ENCODE results near the gene MRPL27.
"Not testable (repeated sequence)": the region's sequence is repeated elsewhere in the genome, so short reads cannot be mapped to it uniquely, and the experiment has no call there.

The MRPL27 gene

DNA sequence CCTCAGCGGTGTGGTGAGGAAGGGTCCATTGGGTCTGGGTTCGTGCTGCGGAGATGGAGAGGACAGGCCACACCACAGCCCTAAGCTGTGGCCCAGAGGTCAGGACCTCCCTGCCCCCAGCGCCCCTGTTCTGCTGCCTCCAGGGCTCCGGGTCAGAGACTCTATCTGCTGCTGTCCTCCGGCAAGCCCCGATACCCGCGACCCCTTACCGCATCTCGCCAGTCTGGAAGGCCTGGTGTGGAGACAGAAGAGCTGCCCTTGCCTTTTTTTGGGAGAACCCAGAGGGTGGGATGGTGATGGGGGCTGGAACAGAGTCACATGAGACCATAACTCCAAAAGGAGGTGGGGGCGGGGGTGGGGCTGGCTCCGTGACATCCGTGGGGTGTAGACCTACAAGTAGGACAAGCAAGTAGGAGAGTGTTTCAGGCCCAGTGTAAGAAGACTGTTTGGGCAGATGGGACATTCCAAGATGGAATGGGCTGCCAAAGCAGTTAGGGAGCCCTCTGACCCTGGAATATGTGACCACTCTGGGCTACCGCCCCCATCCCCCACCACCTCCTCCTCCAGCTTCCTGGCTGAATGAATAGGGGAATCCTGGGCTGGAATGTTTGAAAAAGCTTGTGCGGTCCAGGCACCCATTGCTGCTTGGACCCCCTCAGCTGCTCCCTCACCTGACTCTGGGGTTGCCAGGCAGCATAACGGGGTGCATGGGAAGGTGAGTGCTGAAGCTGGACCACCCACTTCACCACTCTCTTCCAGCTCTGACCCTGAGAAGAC is 25.7 kb downstream of the MRPL27 start:
- DNase-seq = no peak

DNA sequence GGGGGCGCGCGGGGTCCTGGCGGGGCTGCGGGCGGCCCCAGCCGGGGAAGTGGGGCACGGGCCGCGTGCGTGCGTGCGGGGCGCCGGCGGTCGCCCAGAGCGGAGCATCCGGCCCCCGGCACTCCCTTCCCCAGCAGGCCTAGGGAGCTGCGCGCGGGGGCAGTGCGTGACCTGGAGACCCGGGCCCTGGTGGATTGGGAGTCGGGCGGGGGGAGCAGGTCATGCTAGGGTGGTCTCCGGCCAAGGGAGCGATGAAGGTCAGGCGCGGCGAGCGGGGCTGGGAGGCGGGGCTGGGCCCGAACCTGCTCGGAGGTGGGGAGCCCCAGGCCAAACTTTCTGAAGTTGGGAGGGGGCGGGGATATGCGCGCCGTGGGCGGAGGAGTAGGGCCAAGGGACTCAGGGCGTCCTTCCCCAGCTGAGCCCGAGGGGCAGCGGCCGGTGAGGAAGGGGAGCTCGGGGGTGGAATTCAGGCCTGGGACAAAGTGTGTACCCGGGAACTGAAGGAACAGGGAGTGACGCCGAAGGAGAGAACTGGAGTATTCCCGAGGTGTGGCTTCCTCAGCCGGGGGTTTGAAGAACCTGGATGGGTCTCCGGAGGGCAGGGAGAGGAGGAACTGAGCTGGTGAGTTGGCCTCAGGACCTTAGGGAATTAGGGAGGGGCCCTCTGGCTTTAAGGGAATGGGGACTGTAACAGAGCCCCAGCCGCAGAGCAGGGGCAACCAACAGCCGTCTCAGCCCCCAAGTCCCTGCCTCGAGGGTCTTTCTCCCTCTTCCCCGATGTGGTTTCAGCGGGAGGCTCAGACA is 26.5 kb downstream of the MRPL27 start:
- peak in 8 of 58 donors; percentile 23 to 58 (median 43) for DNase-seq

DNA sequence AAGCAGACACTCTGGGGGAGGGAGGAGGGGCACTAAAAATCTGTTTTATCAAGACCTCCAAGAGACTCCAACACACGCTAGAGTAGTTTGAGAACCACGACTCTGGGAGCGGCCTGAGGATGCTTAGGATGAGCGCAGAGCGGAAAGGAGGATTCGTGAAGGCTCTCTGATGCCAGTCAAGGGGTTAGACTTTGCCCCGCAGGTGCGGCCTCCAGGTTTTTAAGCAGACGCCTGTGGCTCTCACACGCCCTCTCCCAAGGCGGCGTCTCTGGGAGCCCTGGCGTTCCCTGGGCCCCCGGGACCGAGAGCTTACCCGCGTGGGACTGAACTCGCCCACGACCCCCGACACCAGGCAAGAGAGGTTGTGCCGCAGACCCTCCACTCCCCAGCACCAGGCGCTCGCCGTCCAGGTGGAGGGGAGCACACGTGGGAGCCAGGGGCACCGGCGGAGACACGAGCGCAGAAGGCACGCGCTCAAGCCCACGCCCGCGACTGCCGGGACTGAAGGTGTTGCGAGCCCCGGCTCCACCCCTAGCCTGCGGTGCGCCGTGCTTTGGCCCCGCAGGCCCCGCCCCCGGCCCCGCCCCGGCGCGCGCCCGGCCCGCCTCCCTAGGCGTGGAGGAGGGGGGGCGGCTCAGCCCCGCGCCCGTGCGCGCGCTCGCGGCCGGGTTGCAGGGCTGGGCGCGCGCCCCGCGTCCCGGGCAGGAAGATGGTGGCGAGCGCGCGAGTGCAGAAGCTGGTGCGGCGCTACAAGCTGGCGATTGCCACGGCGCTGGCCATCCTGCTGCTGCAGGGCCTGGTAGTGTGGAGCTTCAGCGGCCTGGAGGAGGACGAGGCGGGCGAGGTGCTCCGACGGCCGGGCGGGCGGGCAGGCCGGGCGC is 27.3 kb downstream of the MRPL27 start, which contains the start of gene XYLT2:
TSS of gene XYLT2 (plus strand) at position 695 of the 881 bp plus-strand sequence. CDS start at position 710, 15 bp downstream.
- peak in 53 of 58 donors; percentile 30 to 85 (median 66) for DNase-seq

DNA sequence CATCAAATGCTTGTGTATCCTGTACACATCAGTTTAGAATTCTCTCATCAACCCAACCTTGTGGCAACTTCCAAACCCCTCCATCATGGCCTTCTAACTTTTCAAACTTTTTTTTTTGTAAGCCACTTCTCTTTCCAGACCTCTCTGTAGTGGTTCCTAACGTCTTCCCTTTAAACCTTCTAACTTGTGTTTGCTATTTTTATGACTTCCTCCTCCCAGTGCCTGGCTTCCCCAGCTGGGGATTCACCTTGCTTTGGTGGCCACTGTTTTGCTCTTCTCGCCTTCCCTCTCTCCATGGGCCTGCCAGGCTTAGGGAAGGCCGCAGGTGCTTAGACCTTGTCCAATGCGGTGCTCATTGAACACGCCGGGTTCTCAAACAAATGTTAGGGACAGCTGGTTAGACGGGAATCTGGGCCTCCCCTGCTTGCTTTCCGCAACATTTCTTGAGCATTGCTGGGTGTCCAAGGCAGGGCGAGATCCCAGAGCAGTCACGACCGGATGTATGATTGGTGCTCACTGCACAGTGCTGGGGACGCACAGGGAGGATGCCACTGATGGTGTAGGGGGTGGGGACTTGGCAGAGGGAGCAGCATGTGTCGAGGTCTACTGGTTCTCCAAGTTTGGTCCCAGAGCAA is 28.1 kb downstream of the MRPL27 start:
- no peak for DNase-seq

DNA sequence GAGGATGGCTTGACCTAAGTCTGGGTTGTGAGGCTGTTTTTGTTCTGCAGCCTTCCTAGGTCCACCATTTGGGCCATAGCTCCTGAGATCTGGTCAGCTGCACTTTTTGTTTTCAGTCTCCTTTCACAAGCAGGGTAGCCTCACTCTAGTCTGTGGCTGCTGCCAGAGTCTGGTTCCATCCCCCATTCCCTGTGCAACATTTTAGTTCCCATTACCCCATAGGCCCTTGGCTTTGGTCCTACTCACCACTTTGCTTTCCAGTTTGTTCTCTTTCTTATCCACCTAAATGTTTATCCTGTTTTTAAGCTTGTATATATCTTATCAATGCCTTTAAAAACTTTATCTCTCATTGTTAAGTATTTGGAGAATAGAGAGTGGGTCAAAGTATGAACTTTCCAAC is 33.6 kb downstream of the MRPL27 start:
- no peak for DNase-seq

DNA sequence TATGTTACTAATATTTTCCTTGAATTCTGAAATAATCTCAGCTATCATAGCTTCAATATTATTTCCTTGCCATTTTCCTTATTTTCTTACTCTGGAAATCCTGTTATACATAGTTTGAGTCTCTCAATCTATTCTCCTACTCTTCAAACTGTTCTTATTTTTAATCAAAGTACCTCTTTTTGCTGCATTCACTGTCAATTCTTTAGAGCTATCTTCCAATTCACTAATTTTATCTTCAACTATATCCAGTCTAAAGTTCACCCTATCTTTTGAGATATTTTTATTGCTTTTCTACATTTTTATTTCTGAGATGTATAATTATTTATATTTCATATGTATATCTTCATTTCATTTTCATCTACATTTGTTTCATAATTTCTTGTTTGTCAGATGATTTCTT is 34.3 kb downstream of the MRPL27 start:
- no peak for DNase-seq

DNA sequence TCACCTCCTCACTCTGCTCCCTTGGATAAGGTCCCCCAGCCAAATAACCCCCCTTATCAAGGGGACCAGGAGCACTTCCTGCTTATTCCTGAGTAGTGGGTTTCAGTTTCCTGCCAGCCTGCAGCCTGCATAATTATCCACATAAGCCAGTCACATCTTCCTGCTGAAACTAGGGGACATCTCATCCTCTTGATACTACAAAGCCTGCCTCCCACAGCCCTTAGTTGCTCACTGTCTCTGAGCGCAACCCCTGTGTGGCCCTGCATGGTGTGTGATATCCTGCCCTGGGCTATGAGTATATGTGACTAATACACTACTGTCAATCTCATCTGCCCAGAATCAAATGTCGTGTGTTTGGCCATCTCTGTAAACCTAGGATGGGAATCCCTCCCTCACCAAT is 35.0 kb downstream of the MRPL27 start:
- no peak for DNase-seq

DNA sequence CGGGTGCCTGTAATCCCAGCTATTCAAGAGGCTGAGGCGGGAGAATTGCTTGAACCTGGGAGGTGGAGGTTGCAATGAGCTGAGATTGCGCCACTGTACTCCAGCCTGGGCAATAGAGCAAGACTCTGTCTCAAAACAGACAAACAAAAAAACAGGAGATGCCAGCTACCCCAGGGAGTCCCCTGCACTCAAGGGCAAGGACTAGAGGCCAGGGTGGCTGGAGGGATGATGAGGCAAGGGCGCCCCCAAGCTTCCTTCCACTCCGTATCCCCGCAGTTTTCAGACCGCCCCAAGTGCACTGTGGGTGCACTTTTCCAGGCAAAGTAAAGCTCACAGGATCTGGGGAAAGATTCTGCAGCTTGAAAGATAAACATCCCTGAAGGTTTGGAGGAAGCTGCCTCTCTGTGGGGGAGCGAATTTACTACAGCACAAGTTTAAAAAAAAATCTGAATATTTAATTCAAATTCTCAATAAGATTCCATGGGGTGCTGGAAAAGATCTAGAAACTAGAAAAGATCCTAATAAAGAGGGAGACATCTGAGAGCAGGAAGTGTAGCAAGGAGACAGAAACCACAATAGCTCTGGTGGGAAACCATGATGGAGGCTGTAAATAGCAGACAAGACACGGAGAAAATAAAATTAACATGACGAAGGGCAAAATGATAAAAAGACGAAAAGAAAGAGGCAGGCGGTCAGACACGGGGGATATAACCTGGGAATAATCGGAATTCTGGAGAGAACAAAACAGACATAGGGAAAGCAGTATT is 39.5 kb downstream of the MRPL27 start:
- not testable (repeated sequence) for DNase-seq

DNA sequence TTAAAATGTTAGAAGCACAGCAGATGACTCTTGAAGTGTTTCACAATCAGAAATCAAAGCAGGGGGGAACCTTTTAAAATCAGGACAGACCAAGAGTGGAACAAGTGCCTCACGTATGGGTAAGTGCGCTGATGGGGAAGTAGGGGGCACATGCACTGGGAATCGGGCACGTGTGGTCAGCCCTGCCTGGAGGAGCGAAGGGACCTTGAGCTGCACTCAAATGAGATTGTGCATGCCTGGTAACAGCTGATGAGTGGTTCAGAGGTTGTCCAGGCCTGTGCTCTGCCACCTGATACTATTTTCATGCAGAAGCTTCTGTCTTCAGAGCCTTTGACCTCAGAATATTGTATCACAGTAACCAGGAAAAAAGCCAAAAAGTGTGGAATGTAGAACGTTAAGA is 40.8 kb downstream of the MRPL27 start:
- DNase-seq = no peak

DNA sequence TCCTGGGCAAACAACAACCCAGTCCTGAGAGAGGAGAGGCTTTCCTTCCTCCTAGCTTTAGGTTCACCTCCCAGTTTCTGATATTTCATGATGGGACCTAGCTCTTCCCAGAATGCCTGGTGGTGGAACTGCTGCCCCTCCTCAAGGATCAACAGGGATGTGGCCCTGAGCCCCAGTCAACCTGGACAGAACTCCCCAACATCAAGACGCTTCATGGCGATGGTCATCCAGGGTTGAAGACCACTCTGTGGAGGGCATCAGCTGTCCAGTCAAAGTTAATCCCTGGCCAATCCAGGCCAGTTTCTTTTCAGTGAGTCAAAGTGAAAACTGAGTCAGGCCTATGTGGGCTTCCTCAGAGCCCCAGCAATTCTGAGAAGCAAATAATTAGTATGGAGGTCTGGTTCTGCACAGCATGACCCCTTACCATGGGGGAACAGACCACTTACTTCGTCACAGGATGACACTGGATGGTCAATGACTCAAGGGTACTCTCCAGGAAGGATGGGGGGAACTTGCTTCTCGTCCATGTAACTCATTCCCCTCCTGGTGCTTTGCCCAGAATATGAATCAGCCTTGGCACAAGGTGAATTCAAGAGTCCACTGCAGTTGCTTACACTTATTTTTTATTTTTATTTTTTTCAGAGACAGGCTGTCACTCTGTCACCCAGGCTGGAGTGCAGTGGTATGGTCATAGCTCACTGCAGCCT is 41.7 kb downstream of the MRPL27 start:
- no peak for DNase-seq

DNA sequence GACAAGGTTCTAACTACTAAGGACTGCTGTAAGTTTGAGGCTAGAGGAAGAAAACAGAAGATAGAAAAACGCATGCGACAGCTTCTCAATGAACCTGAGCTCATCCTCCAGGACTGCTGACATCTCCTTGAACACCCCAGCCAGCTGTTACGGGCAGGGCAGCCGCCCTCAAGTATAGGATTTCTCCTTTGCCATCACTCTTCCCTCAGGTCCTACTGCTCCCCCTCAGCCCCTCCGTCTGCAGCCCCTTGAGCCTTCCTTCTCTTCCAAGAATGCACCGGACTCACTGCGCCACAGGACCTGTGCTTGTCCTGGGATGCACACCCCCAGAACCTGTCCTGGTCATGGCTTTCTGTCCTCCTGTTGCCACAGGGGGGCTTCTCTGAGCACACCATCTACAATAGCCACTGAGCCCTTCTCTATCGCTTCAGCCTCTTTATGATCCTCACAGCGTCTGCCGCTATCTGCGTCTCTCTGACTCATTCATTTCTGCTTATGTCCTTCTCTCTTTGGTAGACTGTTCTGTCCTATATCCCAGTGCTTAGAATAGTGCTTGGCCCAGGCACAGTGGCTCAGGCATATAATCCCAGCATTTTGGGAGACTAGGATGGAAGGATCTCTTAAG is 42.7 kb downstream of the MRPL27 start:
- DNase-seq = no peak

DNA sequence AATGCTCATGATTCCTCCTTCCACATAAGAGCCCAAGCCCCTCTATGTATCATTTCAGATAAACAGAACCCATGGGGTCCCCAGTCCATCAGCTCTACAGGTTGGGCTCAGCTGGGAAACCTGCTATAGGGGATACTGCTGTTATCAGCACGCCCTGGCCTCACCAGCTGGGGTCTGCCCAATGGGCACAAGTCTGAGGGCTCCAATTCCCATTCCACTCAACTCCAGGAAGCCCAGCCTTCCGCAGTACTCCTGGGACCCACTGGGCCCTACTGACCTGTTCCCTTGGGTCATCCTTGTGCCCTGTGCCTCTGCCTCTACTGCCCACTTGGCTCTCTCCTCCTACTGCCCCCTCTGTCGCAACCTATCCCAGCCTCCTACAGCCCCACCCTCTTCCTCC is 43.3 kb downstream of the MRPL27 start:
- DNase-seq = no peak

DNA sequence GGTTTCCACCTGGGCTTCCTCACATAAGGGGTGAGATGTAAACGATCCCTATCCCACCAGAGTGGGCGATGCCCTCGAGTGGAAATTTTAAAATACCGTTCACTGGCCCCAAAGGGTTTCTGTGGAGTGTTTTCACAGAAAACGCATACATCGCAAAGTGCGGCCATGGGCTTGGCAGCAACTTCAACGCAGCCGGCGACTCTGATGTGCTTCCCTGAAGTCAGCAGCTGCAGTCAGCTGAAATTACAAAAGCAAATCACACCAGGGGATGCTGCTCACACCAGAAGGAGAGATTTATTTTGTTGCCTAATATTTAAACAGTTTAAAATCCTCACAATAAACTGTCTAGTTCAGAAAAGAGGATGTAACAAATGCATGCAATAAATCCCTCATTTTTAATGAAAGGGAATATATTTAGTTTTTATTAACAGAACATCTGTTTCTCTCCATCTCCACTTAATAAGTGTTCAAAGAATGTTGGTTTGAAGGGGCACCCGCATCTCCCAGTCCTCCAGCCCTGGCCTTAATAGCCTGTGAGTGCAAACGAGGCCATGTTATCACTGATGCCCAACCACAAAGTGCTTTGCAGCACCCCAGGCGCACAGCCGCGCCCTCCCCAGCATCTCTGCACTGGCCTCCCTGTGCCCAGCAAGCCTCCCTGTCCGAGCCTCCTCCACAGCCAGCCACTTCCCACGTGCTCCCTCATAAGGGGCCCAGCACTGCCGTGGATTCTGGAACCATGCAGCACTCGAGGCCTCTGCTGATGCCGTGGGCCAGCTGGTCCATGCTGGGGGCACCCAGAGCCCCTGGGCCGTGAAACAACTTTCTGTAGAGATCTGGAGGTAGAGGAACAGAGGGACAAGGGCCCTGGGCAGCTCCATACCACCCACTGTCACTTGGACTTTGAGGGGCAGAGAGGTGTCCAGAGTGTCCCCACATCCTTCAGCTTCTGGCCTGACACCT is 44.3 kb downstream of the MRPL27 start:
- no peak for DNase-seq

DNA sequence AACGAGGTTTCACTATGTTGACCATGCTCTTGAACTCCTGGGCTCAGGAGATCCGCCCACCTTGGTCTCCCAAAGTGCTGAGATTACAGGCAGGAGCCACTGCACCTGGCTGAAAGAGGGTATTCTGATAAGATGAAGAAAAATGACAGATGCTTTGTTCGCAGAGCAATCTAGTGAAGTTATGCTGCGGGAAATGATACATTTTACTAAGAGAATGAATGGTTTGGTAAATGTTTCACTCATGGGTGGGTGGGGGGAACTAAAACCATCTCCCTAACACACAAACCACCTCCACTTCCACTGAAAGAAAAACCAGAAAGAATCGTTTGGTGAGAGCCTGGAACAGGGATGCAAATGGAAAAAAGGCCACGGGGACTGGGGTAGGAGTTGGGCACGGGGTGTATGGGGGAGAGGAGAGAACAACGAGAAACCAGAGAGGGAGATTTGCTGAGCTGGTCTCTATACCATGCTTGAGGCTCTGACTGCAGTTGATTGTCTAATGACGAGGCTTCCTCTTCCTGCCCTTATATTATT is 46.1 kb downstream of the MRPL27 start:
- DNase-seq = no peak

DNA sequence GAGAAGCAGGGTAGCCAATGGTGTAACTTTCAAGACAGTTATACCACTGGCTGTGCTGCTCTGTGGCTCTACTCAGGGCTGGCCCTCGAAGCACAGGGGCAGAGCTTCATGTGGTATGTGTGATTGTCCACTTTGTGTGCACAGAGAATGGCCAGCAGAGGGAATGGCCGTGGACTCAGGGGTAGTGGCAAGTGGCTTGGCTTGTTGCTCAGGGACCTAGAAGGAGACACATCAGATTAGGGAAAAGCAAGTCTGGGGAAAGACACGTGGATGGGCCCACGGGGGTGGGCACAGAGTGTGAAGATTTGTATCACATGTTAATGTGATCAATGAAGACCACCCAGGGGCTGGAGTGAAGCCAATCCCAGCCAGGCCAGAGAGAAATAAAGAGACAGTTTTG is 47.1 kb downstream of the MRPL27 start:
- DNase-seq = no peak

DNA sequence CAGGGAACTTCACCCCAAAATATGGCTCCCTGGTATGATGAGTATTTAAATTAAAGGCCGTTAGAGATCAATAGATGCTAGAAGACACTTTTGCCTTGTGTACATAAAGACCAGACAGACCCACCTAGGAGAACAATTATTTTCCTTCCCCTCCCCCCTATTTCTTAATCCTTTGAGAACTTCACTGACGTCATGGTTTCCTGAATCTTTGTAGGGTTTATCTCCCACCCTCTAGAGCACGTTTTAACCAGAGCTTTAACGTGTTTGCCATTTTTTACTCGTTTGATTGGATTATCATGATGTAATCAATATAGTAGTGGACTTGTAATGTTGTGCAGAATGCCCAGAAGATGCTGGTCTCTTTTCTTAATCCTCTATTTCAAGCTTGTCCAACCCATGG is 49.9 kb downstream of the MRPL27 start:
- DNase-seq = no peak

DNA sequence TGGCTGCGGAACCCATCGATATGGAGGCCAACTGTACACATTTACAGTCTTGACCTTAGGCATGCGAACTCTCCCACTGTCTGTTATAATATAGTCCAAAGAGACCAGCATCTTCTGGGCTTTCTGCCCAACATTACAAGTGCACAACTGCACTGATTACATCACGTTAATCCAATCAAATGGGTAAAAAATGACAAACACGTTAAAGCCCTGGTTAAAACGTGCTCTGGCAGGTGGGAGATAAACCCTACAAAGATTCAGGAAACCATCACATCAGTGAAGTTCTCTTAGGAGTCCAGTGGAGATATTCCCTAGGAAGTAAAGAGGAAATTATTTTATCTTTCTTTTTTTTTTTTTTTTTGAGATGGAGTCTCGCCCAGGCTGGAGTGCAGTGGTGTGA is 50.7 kb downstream of the MRPL27 start:
- DNase-seq = no peak

Data from anterior cingulate cortex (tissue), 58 donors.